ENCODE measurements around the gene MCU. TPM values are rescaled to one million over a fixed set of nuclear protein-coding genes. Genes with fewer than 3 reads are reported as not detected.

The MCU gene
- total and polyA plus RNA-seq, 10 of the 15 experiments (the other 5 are each of a cell fraction or from before 2014, with no cell fraction given), result 5.1 to 49.1 (median 17.9) TPM

GRCh38 chr10:72735288-72735936 lies 43.5 kb downstream of the MCU start:
- FAIRE-seq, result no peak
- Histone ChIP-seq H3K9me3 (replicated peaks; ENCODE audit: control insufficient read depth, insufficient read depth, low read length) (no peaks in the 10 kb centered on the region), H3K4me2 (ENCODE audit: control insufficient read depth, insufficient read depth) (no peak overlapping the region), H2AFZ (ENCODE audit: control insufficient read depth, low read depth, low read length) (no peak overlapping the region), H3K27ac (ENCODE audit: control insufficient read depth, insufficient read depth) (no peak overlapping the region), H3K4me1 (ENCODE audit: control insufficient read depth, insufficient read depth, low read length) (no peaks in the 10 kb centered on the region), H3K27me3 (replicated peaks in 1 of 2; ENCODE audit: control insufficient read depth in 2 of 2, insufficient read depth in 2 of 2, low read length in 1 of 2) (no peaks in the 10 kb centered on the region), H3K79me2 (ENCODE audit: control insufficient read depth, insufficient read depth, low read length) (no peaks in the 10 kb centered on the region), H3K9ac (ENCODE audit: control insufficient read depth, insufficient read depth, low read length) (no peak overlapping the region), H4K20me1 (ENCODE audit: control insufficient read depth, insufficient read depth) (no peaks in the 10 kb centered on the region; the same call in 1 of the 2 replicates), H3K36me3 (ENCODE audit: control insufficient read depth in 2 of 2, insufficient read depth in 2 of 2, low read length in 1 of 2) (no peaks in the 10 kb centered on the region), H3K4me3 (no peak overlapping the region)
- intact Hi-C loops (cut with micrococcal nuclease; ENCODE audit: unreplicated experiment) (no loop called here), in situ Hi-C loops (cut with MboI) (no loop called here)
- ChIA-PET SMC1A (ENCODE audit: uncharacterized antibody, unreplicated experiment) (interaction anchor here (1.1 kb wide), 1 partner anchor 13 kb away, joined by 4 read pairs; no protein-coding TSS in a partner anchor), CTCF (interaction anchor here (1.1 to 1.4 kb wide), 2 partner anchors 10 to 13 kb away, joined by 3 to 5 read pairs; no protein-coding TSS in a partner anchor), RAD21 (ENCODE audit: unreplicated experiment) (no interaction called here), POLR2A (interaction anchor here (0.6 kb wide), 1 partner anchor 963 kb away, joined by 5 read pairs; no protein-coding TSS in a partner anchor)
- no TSS peak for BruUV-seq (replicated peaks)
- no peak for TF ChIP-seq EED (IDR thresholded peaks at IDR 0.05; ENCODE audit: low read depth)
- no peak for TF ChIP-seq TCF3 (IDR thresholded peaks at IDR 0.05; ENCODE audit: borderline replicate concordance, insufficient read depth, low read depth, low read length)
- no peak for TF ChIP-seq SMAD1 (IDR thresholded peaks at IDR 0.05; ENCODE audit: low read depth, partially characterized antibody)
- no peak for TF ChIP-seq SMC3 (IDR thresholded peaks at IDR 0.05; ENCODE audit: borderline replicate concordance, low read length)
- TF ChIP-seq BHLHE40 (IDR thresholded peaks at IDR 0.05; ENCODE audit: borderline replicate concordance in 1 of 2, low read depth in 2 of 2, low read length in 1 of 2), result no peak
- no peak for TF ChIP-seq FOXK2 (IDR thresholded peaks at IDR 0.05)
- TF ChIP-seq ZNF217 (IDR thresholded peaks at IDR 0.05), result no peak
- TF ChIP-seq IKZF2 (IDR thresholded peaks at IDR 0.05), result no peak
- no peak for TF ChIP-seq TAF1 (IDR thresholded peaks at IDR 0.05; ENCODE audit: borderline replicate concordance, low read depth, low read length)
- no peak for TF ChIP-seq GABPA (IDR thresholded peaks at IDR 0.05; ENCODE audit: low read depth)
- TF ChIP-seq MXI1 (IDR thresholded peaks at IDR 0.05; ENCODE audit: low read depth, low read length), result no peak
- no peak for TF ChIP-seq NR2F1 (conservative IDR thresholded peaks at IDR 0.05)
- no peak for TF ChIP-seq SIX5 (IDR thresholded peaks at IDR 0.05; ENCODE audit: low read depth, low read length, severe bottlenecking)
- no peak for TF ChIP-seq ZBTB4 (CRISPR knock-in tag; IDR thresholded peaks at IDR 0.05)
- TF ChIP-seq NFXL1 (IDR thresholded peaks at IDR 0.05; ENCODE audit: borderline replicate concordance), result no peak
- TF ChIP-seq SUZ12 (IDR thresholded peaks at IDR 0.05; ENCODE audit: unreplicated experiment), result no peak
- TF ChIP-seq ESRRA (IDR thresholded peaks at IDR 0.05; ENCODE audit: low read length), result no peak
- no peak for TF ChIP-seq MAX (IDR thresholded peaks at IDR 0.05; ENCODE audit: low read depth, low read length)
- no peak for TF ChIP-seq NFYA (IDR thresholded peaks at IDR 0.05; ENCODE audit: borderline replicate concordance, low read depth, low read length)
- no peak for ATAC-seq
- WGBS (ENCODE audit: insufficient coverage, insufficient replicate concordance, low lambda C conversion rate, missing lambda C conversion rate), result 91% methylated on average over 1 of the region's 1 CpG
- DNase-seq (ENCODE audit: low read depth, low spot score), result no peak

All from GM12878 (cell line).